DMS53 treated with DMSO at 0.1 percent for 48 hours (cell line): ENCODE data around the gene SETD7.
"Not testable (repeated sequence)": the region's sequence is repeated elsewhere in the genome, so short reads cannot be mapped to it uniquely, and the experiment has no call there.

ENCODE experiments used
- DNase-seq: peaks from one replicate; lab custom pipeline; 2025; ENCODE audit not compliant: unreplicated experiment; lab: John Stamatoyannopoulos, UW

The SETD7 gene

GRCh38 chr4:139470295-139470694, 85.7 kb downstream of the SETD7 start:
- no peak for DNase-seq

- DNase-seq = no peak
Measured at GRCh38 chr4:139469869-139470268, 86.2 kb downstream of the SETD7 start.

- DNase-seq = no peak
Measured at GRCh38 chr4:139469216-139469615, 86.8 kb downstream of the SETD7 start.

DNA sequence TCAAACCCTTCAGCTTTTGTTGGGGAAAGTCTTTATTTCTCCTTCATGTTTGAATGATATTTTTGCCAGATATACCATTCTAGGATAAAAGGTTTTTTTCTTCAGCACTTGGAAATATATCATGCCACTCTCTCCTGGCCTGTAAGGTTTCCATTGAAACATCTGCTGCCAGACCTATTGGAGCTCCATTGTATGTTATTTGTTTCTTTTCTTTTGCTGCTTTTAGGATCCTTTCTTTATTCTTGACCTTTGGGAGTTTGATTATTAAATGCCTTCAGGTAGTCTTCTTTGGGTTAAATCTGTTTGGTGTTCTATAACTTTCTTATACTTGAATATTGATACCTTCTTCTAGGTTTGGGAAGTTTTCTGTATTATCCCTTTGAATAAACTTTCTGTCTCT, 87.3 kb downstream of the SETD7 start:
- DNase-seq = not testable (repeated sequence)

DNA sequence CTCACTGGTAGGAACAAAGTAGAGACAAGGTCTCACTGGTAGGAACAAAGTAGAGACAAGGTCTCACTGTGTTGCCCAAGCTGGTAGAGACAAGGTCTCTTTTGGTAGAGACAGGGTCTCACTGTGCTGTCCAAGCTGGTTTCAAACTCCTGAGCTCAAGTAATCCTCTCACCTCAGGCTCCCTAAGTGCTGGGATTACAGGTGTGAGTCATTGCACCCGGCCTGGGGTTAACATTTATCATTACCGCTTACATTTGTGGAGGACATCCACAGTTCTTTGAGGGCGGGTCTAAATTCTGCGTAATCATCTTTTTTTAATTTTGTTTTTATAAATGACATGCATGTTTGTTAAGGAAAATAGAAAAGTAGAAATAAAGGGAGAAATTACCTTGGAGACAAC, 90.1 kb downstream of the SETD7 start:
- DNase-seq = no peak

- DNase-seq = not testable (repeated sequence)
Measured at GRCh38 chr4:139464512-139464911, 91.5 kb downstream of the SETD7 start.

DNA sequence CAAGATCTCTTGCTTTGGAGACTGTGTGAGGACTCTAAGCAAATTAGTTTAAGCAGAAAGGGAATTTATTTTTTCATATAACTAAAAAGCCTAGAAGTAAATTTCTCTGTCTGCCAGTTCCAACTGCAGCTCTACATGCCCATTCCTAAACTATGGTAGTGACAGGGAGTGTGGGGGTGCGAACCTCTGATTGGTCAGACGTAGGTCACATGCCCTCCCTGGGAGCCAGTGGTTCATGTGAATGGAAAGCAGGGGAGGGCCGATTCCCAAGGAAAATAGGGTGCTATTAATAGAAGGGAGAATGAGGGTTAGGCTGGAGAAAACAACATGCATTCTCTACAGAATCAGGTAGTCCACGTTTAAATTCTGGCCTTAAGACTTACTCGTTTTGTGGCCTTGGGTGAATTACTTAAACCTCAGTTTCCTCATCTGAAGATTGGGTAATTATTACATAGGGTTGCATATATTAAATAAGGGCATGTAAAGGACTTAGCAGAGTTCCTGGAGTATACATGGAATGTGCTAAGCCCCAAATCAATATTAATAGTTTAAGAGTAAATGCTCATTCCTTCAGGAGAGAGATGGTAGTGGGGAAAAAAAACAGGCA, 94.9 kb downstream of the SETD7 start:
- no peak for DNase-seq

DNA sequence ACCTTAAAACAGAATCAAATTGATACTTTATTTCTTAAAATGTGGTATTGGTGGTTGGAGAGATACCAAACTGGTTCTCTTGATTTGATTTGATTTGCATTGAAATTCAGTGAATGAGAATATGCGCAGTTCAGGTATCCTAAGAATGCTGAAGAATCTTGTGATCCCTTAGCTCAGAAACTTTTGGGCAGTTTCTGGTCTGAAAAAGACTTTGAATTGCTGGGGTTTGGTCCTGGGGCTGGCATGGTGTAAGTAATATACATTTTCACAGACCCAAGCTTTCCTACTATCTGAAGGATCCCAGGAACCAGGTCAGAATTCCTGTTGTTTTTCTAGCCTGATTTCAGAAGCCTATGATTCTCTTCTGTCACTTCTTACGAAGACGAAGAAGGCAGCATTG, 95.5 kb downstream of the SETD7 start:
- no peak for DNase-seq

DNA sequence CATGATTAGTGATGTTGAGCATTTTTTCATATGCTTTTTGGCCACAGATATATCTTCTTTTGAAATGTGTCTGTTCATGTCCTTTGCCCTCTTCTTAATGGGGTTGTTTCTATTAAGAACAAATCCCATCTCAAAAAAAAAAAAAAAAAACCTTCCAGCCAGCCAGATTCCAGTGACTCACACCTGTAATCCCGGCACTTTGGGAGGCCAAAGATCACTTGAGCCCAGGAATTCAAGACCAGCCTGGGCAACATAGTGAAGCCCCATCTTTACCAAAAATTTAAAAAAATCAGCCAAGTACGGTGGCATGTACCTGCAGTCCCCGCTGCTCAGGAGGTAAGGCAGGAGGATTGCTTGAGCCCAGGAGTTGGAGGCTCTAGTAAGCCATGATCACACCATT, 97.0 kb downstream of the SETD7 start:
- no peak for DNase-seq

GRCh38 chr4:139458543-139458942, 97.5 kb downstream of the SETD7 start:
- no peak for DNase-seq

GRCh38 chr4:139457318-139457717, 98.7 kb downstream of the SETD7 start:
- DNase-seq = no peak

- DNase-seq = no peak
Measured at GRCh38 chr4:139455126-139455538, 100.9 kb downstream of the SETD7 start.

- no peak for DNase-seq
Measured at GRCh38 chr4:139454111-139455045, 101.6 kb downstream of the SETD7 start, which contains the start of gene RAB33B. TSS of gene RAB33B (plus strand) at chr4:139454121. CDS start at chr4:139454196, 75 bp downstream.

DNA sequence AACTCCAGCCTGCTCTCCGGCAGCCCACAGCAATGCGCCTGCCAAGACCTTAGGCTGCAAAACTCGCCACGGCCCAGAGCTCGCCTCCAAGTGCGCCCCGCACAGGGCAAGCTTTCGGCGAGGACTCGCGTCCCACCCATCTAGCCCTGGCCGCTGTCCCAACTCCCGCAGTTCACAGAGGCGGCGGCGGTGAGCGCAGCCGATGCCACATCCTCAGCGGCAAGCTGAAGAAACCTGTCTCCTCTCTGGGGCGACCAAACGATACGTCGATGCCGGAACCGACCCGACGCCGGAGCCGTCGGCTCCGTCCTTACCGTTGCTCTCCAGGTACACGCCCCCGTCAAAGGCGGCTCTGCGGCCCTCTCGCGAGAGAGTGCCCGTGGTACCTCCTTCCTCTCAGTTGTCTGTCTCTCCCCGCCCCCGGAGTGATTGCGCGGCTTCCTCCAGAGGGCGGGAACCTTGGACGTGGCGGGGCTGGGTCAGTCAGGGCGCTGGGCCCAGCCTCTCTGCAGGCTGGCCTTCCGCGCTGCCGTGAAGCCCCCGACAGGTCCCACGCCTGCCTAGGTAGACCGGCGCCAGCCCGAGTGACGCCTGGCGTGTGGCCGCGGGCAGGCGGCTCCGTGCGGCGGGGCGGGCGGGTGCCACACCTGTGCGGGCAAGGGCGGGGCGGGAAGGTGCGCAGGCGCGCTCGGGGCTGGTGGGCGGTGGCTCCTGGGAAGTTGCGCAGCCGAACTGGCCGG, 102.5 kb downstream of the SETD7 start:
- peak; percentile 84 for DNase-seq

GRCh38 chr4:139453041-139453370, 103.0 kb downstream of the SETD7 start:
- peak; percentile 71 for DNase-seq

DNA sequence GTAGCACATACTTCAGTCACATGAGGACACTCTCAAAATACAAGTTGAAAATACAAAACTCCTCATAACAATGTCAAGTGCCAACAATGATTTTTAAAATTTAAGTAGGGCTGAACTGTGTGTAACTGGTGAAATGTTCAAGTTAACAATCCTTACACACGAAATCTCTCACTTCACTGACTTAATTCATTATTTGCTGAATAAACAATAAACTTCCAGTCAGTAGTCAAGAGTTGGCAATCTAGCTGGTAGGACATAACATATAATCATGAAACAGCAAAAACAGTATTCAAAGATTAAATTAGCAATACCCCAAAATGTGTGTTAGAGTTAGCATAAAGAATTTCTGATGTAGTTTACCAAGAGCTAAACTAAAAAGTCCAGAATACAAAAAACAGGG, 104.0 kb downstream of the SETD7 start:
- no peak for DNase-seq

DNA sequence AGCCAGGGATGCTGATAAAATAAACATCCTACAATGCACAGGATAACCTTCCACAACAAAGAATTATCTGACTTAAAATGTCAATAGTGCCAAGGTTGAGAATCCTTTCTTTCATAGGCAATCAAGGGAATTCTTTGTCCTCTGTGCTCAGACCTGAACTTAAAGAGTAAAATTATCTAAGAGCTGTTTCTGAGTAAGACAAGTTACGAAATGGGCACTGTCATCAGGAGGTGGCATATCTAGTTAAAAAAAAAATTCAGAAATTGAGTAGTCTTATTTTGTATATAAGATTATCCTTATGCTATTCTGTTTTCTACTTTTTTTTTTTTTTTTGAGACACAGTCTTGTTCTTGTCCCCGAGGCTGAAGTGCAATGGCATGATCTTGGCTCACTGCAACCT, 105.4 kb downstream of the SETD7 start:
- no peak for DNase-seq

- not testable (repeated sequence) for DNase-seq
Measured at GRCh38 chr4:139447078-139447477, 108.9 kb downstream of the SETD7 start.
